Trophoblast cell (in vitro differentiated cells and primary cell): ENCODE results near the gene DENND1C.

Experiments
- DNase-seq, 2 donors: peaks; one replicate each; pipeline ENCODE4 v3.0.0-alpha.2; 2016
- H2AFZ ChIP-seq: 2 replicates; pipeline ENCODE4 v1.6.1; 2013; ENCODE audit warnings: low read length, moderate library complexity, mild to moderate bottlenecking; ENCODE audit not compliant: insufficient read depth, poor library complexity
- H2AK5ac ChIP-seq: 2 replicates; pipeline ENCODE4 v1.6.1; 2013; ENCODE audit warnings: mild to moderate bottlenecking, low read length
- H2BK120ac ChIP-seq: 2 replicates; pipeline ENCODE4 v1.6.1; 2013; ENCODE audit warnings: low read length, mild to moderate bottlenecking, moderate library complexity; ENCODE audit not compliant: insufficient read depth, poor library complexity
- H2BK12ac ChIP-seq: 2 replicates; pipeline ENCODE4 v1.6.1; 2013; ENCODE audit warnings: mild to moderate bottlenecking, low read length, moderate library complexity
- H2BK5ac ChIP-seq: 2 replicates; pipeline ENCODE4 v1.6.1; 2013; ENCODE audit warnings: low read length, low read depth, moderate library complexity, mild to moderate bottlenecking; ENCODE audit not compliant: poor library complexity
- H3K14ac ChIP-seq: 2 replicates; pipeline ENCODE4 v1.6.1; 2013; ENCODE audit warnings: mild to moderate bottlenecking, low read length
- H3K18ac ChIP-seq: 2 replicates; pipeline ENCODE4 v1.6.1; 2013; ENCODE audit warnings: mild to moderate bottlenecking, low read length
- H3K23ac ChIP-seq: 2 replicates; pipeline ENCODE4 v1.6.1; 2013; ENCODE audit warnings: low read length
- H3K27ac ChIP-seq: 2 replicates; pipeline ENCODE4 v1.5.1; 2013; ENCODE audit warnings: low read depth, mild to moderate bottlenecking, inconsistent platforms, low read length, moderate library complexity
- H3K27me3 ChIP-seq: 2 replicates; pipeline ENCODE4 v1.6.1; 2013; ENCODE audit warnings: inconsistent platforms, mild to moderate bottlenecking, low read length, moderate library complexity; ENCODE audit not compliant: insufficient read depth
- H3K36me3 ChIP-seq, 2 experiments: 1 replicate in 1 of 2; 2 replicates in 1 of 2; pipeline ENCODE4 v1.6.1; 2013; ENCODE audit warnings: low read length in 2 of 2, mild to moderate bottlenecking in 2 of 2, moderate library complexity in 1 of 2; ENCODE audit not compliant: insufficient read depth in 2 of 2, control insufficient read depth in 1 of 2
- H3K4ac ChIP-seq: 2 replicates; pipeline ENCODE4 v1.6.1; 2013; ENCODE audit warnings: low read depth, mild to moderate bottlenecking, low read length, moderate library complexity
- H3K4me1 ChIP-seq, 2 experiments: 1 replicate in 1 of 2; 2 replicates in 1 of 2; pipeline ENCODE4 v1.6.1; 2013; ENCODE audit warnings: low read length in 2 of 2, mild to moderate bottlenecking in 2 of 2, moderate library complexity in 1 of 2; ENCODE audit not compliant: insufficient read depth in 2 of 2, control insufficient read depth in 1 of 2
- H3K4me2 ChIP-seq: 2 replicates; pipeline ENCODE4 v1.6.1; 2013; ENCODE audit warnings: inconsistent platforms, mild to moderate bottlenecking, low read length, moderate library complexity
- H3K4me3 ChIP-seq: 2 replicates; pipeline ENCODE4 v1.5.1; 2013; ENCODE audit warnings: mild to moderate bottlenecking, low read depth, low read length, inconsistent platforms
- H3K79me1 ChIP-seq: one replicate; pipeline ENCODE4 v1.6.1; 2013; ENCODE audit warnings: low read length
- H3K79me2 ChIP-seq: 2 replicates; pipeline ENCODE4 v1.6.1; 2013; ENCODE audit warnings: low read length, mild to moderate bottlenecking; ENCODE audit not compliant: control insufficient read depth, insufficient read depth, poor library complexity
- H3K9ac ChIP-seq: 2 replicates; pipeline ENCODE4 v1.6.1; 2013; ENCODE audit warnings: mild to moderate bottlenecking, low read length
- H3K9me3 ChIP-seq: 2 replicates; pipeline ENCODE4 v1.6.1; 2013; ENCODE audit warnings: low read depth, mild to moderate bottlenecking, control low read depth, inconsistent platforms, low read length; ENCODE audit not compliant: insufficient read depth
- H4K12ac ChIP-seq: 2 replicates; pipeline ENCODE4 v1.6.1; 2013; ENCODE audit warnings: low read depth, mild to moderate bottlenecking, low read length, moderate library complexity
- H4K8ac ChIP-seq: 2 replicates; pipeline ENCODE4 v1.6.1; 2013; ENCODE audit warnings: low read depth, mild to moderate bottlenecking, low read length, moderate library complexity
- H4K91ac ChIP-seq: one replicate; pipeline ENCODE4 v1.6.1; 2013; ENCODE audit warnings: low read depth, mild to moderate bottlenecking, low read length, moderate library complexity
- WGBS: extraction: QIAGEN DNeasy Blood & Tissue Kit; methylation state at CpG from one replicate; pipeline ENCODE4 v1.1.7; 2013; ENCODE audit warnings: missing lambda C conversion rate; ENCODE audit not compliant: insufficient read length, insufficient coverage; ENCODE audit errors: extremely low coverage; 5-methylcytosine and 5-hydroxymethylcytosine counted together

DENND1C gene

GRCh38 chr19:6440905-6441304 is 40.7 kb downstream of the DENND1C start:
- Histone ChIP-seq H3K18ac (no peak overlapping the region), H3K79me1 (no peaks in the 10 kb centered on the region), H3K27ac (no peak overlapping the region), H4K12ac (no peak overlapping the region), H3K9me3 (no peaks in the 10 kb centered on the region), H4K91ac (no peak overlapping the region), H2AFZ (no peak overlapping the region), H3K14ac (no peak overlapping the region), H4K8ac (no peak overlapping the region), H3K4me2 (no peak overlapping the region), H3K9ac (no peak overlapping the region), H3K79me2 (no peaks in the 10 kb centered on the region), H3K23ac (no peak overlapping the region), H3K4me3 (no peak overlapping the region), H2BK120ac (no peak overlapping the region), H2BK5ac (no peak overlapping the region), H3K36me3 (no peaks in the 10 kb centered on the region), H2AK5ac (no peak overlapping the region), H3K4me1 (no peaks in the 10 kb centered on the region), H2BK12ac (no peak overlapping the region), H3K4ac (no peak overlapping the region), H3K27me3 (no peaks in the 10 kb centered on the region)
- no CpG with 5 or more reads among the region's 3 CpGs for WGBS
- DNase-seq: no peak

GRCh38 chr19:6439743-6440142 is 41.8 kb downstream of the DENND1C start:
- no peaks in the 10 kb centered on the region for H3K79me2 ChIP-seq
- H2AK5ac ChIP-seq: no peak overlapping the region
- H2BK5ac ChIP-seq: no peak overlapping the region
- no peak overlapping the region for H3K4me2 ChIP-seq
- H3K9me3 ChIP-seq: no peaks in the 10 kb centered on the region
- no peak overlapping the region for H3K4me3 ChIP-seq
- H3K27me3 ChIP-seq: no peaks in the 10 kb centered on the region
- H3K4me1 ChIP-seq: no peaks in the 10 kb centered on the region
- no peak overlapping the region for H3K18ac ChIP-seq
- H4K91ac ChIP-seq: no peak overlapping the region
- no peak overlapping the region for H2BK12ac ChIP-seq
- H2AFZ ChIP-seq: no peak overlapping the region
- DNase-seq: no peak
- H3K14ac ChIP-seq: no peak overlapping the region
- H3K9ac ChIP-seq: no peak overlapping the region
- no peak overlapping the region for H4K8ac ChIP-seq
- H3K36me3 ChIP-seq: no peaks in the 10 kb centered on the region
- H3K27ac ChIP-seq: no peak overlapping the region
- no peak overlapping the region for H3K4ac ChIP-seq
- no peak overlapping the region for H3K23ac ChIP-seq
- WGBS: no CpG with 5 or more reads among the region's 4 CpGs
- no peaks in the 10 kb centered on the region for H3K79me1 ChIP-seq
- H2BK120ac ChIP-seq: no peak overlapping the region
- no peak overlapping the region for H4K12ac ChIP-seq

- Histone ChIP-seq H4K91ac (no peak within 1 kb of the TSS), H3K79me1 (no peaks in the 10 kb centered on the region), H2BK120ac (no peak within 1 kb of the TSS), H3K79me2 (no peaks in the 10 kb centered on the region), H3K4me1 (no peaks in the 10 kb centered on the region), H4K12ac (no peak within 1 kb of the TSS), H2AFZ (no peak within 1 kb of the TSS), H3K4me2 (no peak within 1 kb of the TSS), H3K27ac (no peak within 1 kb of the TSS), H3K23ac (no peak within 1 kb of the TSS), H3K14ac (no peak within 1 kb of the TSS), H3K18ac (no peak within 1 kb of the TSS), H3K4ac (no peak within 1 kb of the TSS), H3K9ac (no peak within 1 kb of the TSS), H3K27me3 (no peaks in the 10 kb centered on the region), H2BK12ac (no peak within 1 kb of the TSS), H3K9me3 (no peaks in the 10 kb centered on the region), H4K8ac (no peak within 1 kb of the TSS), H2AK5ac (no peak within 1 kb of the TSS), H2BK5ac (no peak within 1 kb of the TSS), H3K36me3 (no peaks in the 10 kb centered on the region), H3K4me3 (peak within 1 kb of the TSS; percentile 30)
- WGBS: no CpG with 5 or more reads among the region's 10 CpGs
- no peak for DNase-seq
Measured at GRCh38 chr19:6433663-6434062, 47.9 kb downstream of the DENND1C start, which contains the start of gene SLC25A41. Gene SLC25A41, minus strand, starts transcription at chr19:6433763. Its CDS starts 70 bp downstream, at chr19:6433693.

GRCh38 chr19:6433165-6433564 is 48.4 kb downstream of the DENND1C start:
- no peaks in the 10 kb centered on the region for H3K79me1 ChIP-seq
- H4K8ac ChIP-seq: no peak overlapping the region
- H2BK5ac ChIP-seq: no peak overlapping the region
- no peak for DNase-seq
- H2AFZ ChIP-seq: no peak overlapping the region
- no peak overlapping the region for H4K91ac ChIP-seq
- no peaks in the 10 kb centered on the region for H3K79me2 ChIP-seq
- H3K4me3 ChIP-seq: peak overlapping the region; percentile 30
- H3K27me3 ChIP-seq: no peaks in the 10 kb centered on the region
- WGBS: no CpG with 5 or more reads among the region's 11 CpGs
- no peaks in the 10 kb centered on the region for H3K4me1 ChIP-seq
- H3K18ac ChIP-seq: no peak overlapping the region
- H4K12ac ChIP-seq: no peak overlapping the region
- H3K36me3 ChIP-seq: no peaks in the 10 kb centered on the region
- no peak overlapping the region for H3K27ac ChIP-seq
- H2AK5ac ChIP-seq: no peak overlapping the region
- H3K23ac ChIP-seq: no peak overlapping the region
- no peaks in the 10 kb centered on the region for H3K9me3 ChIP-seq
- no peak overlapping the region for H3K4ac ChIP-seq
- H3K14ac ChIP-seq: no peak overlapping the region
- H2BK120ac ChIP-seq: no peak overlapping the region
- no peak overlapping the region for H3K4me2 ChIP-seq
- H2BK12ac ChIP-seq: no peak overlapping the region
- H3K9ac ChIP-seq: no peak overlapping the region
